Measurements from ENCODE around the gene VKORC1L1. TPM values are rescaled to one million over a fixed set of nuclear protein-coding genes. Genes with fewer than 3 reads are reported as not detected.

VKORC1L1 gene
- total RNA-seq, 2 experiments from 2014 or later, result 13.5 to 13.8 TPM

DNA sequence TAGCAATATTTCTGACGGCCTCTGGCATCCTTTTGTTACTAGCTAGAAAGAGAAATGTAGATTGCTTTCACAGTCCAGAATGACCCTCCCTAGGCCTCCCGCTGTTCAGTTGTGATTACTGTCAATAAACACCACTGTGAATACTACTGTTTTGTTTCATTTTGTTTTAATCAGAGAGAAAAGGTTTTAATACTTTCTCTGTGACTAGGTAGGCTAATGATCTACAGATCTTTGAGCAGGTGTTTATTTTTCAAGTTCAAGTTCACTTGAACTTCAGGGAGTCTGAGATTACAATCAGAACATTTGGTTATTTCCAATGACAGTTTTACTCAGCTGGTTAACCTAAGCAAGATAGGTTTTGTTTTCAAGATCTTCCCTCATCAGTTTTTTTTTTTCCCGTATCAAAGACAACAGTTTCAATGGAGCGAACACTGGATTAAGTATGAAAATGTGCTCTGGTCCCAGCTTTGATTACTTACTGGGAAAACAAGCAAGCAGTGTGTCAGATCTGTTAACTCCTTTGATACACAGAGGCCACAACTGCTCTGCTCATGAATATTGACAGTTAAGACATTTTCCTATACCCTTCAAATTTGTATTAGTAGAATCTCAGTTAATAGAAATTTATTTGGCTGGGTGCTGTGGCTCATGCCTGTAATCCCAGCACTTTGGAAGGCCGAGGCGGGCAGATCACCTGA is 34.8 kb downstream of the VKORC1L1 start:
- POLR2A ChIA-PET, result no interaction called here
- peaks cover 5% of the 10 kb centered on the region for H3K9me3 Mint-ChIP-seq
- no peak overlapping the region for H3K27ac Mint-ChIP-seq
- DNase-seq (no peak), ATAC-seq (no peak)
- no peak overlapping the region for H3K4me3 Mint-ChIP-seq
- TF ChIP-seq, protein P1, sequence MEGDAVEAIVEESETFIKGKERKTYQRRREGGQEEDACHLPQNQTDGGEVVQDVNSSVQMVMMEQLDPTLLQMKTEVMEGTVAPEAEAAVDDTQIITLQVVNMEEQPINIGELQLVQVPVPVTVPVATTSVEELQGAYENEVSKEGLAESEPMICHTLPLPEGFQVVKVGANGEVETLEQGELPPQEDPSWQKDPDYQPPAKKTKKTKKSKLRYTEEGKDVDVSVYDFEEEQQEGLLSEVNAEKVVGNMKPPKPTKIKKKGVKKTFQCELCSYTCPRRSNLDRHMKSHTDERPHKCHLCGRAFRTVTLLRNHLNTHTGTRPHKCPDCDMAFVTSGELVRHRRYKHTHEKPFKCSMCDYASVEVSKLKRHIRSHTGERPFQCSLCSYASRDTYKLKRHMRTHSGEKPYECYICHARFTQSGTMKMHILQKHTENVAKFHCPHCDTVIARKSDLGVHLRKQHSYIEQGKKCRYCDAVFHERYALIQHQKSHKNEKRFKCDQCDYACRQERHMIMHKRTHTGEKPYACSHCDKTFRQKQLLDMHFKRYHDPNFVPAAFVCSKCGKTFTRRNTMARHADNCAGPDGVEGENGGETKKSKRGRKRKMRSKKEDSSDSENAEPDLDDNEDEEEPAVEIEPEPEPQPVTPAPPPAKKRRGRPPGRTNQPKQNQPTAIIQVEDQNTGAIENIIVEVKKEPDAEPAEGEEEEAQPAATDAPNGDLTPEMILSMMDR (IDR thresholded peaks at IDR 0.05), result no peak
- H3K4me1 Mint-ChIP-seq (ENCODE audit: low read depth), result peaks cover 8% of the 10 kb centered on the region
- intact Hi-C loops (cut with micrococcal nuclease), result no loop called here
- CTCF ChIA-PET, result no interaction called here
- no peaks in the 10 kb centered on the region for H3K27me3 Mint-ChIP-seq
- peaks cover 7% of the 10 kb centered on the region for H3K36me3 Mint-ChIP-seq (ENCODE audit: low read depth)

DNA sequence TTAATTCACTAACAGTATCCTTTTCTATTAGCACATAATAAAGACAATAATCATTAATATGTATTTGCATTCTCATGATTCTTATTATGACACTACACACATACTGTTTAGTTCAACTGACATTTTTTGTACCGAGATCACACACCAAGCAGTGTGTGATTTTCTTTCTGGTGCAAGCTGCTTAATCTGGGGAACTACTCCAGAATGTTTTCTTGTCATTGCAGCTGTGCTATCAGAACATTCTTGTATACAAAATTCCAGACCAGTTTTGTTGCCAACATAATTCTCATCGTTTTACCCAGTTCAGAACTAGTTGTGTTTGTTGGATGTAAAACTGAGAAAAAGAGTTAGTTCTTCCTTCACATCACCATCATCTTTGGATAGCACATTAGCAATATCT is 37.4 kb downstream of the VKORC1L1 start:
- no peaks in the 10 kb centered on the region for H3K27me3 Mint-ChIP-seq
- no peak overlapping the region for H3K4me3 Mint-ChIP-seq
- peaks cover 8% of the 10 kb centered on the region for H3K4me1 Mint-ChIP-seq (ENCODE audit: low read depth)
- ChIA-PET POLR2A (no interaction called here), CTCF (no interaction called here)
- no peaks in the 10 kb centered on the region for H3K9me3 Mint-ChIP-seq
- H3K27ac Mint-ChIP-seq, result no peak overlapping the region
- no peaks in the 10 kb centered on the region for H3K36me3 Mint-ChIP-seq (ENCODE audit: low read depth)
- TF ChIP-seq, protein P1 (IDR thresholded peaks at IDR 0.05), result no peak
- no peak for DNase-seq
- intact Hi-C loops (cut with micrococcal nuclease), result no loop called here
- ATAC-seq, result no peak

- POLR2A ChIA-PET, result no interaction called here
- no peak for ATAC-seq
- intact Hi-C loops (cut with micrococcal nuclease), result no loop called here
Observed at GRCh38 chr7:65912237-65912636, 39.4 kb downstream of the VKORC1L1 start.

DNA sequence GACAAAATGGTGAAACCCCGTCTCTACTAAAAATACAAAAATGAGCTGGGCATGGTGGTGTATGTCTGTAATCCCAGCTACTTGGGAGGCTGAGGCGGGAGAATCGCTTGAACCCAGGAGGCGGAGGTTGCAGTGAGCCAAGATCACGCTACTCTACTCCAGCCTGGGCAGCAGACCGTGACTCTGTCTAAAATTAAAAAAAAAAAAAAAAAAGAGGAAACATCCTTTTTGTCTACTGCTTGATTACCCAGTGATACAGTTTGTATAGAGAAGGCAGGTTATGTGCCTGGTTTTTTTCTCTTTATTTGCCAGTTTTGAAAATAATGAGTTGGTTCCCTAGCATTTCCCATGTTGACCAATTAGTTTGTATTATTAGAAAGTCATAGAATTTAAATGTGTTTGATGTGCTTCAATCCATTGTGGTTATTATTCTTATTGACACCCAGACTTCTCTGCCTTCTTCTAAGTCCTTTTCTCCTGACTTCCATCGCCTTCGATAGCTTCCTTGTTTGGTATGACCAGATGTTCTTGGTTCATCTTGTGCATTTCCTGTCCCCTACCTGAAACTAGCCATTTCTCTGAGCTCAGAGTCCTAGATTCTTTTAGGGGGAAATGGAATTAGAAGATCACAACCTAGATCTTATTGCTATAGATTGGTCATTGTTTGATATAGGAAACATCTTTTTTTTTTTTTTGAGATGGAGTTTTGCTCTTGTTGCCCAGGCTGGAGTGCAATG is 43.2 kb downstream of the VKORC1L1 start:
- no peaks in the 10 kb centered on the region for H3K27me3 Mint-ChIP-seq
- no peak overlapping the region for H3K4me3 Mint-ChIP-seq
- H3K27ac Mint-ChIP-seq, result no peak overlapping the region
- DNase-seq (no peak), ATAC-seq (no peak)
- intact Hi-C loops (cut with micrococcal nuclease), result no loop called here
- H3K36me3 Mint-ChIP-seq (ENCODE audit: low read depth), result peaks cover 2% of the 10 kb centered on the region
- no peaks in the 10 kb centered on the region for H3K4me1 Mint-ChIP-seq (ENCODE audit: low read depth)
- TF ChIP-seq, protein P1 (IDR thresholded peaks at IDR 0.05), result no peak
- no peaks in the 10 kb centered on the region for H3K9me3 Mint-ChIP-seq
- ChIA-PET POLR2A (no interaction called here), CTCF (no interaction called here)

More at GRCh38 chr7:65912237-65912636, 39.4 kb downstream of the VKORC1L1 start:
- H3K27me3 Mint-ChIP-seq, result no peaks in the 10 kb centered on the region
- DNase-seq, result no peak
- peaks cover 2% of the 10 kb centered on the region for H3K4me1 Mint-ChIP-seq (ENCODE audit: low read depth)
- no peak overlapping the region for H3K27ac Mint-ChIP-seq
- CTCF ChIA-PET, result no interaction called here
- TF ChIP-seq, protein P1 (IDR thresholded peaks at IDR 0.05), result no peak
- no peak overlapping the region for H3K4me3 Mint-ChIP-seq
- H3K9me3 Mint-ChIP-seq, result no peaks in the 10 kb centered on the region
- no peaks in the 10 kb centered on the region for H3K36me3 Mint-ChIP-seq (ENCODE audit: low read depth)

- no peaks in the 10 kb centered on the region for H3K9me3 Mint-ChIP-seq
- peaks cover 9% of the 10 kb centered on the region for H3K36me3 Mint-ChIP-seq (ENCODE audit: low read depth)
- H3K27me3 Mint-ChIP-seq, result no peaks in the 10 kb centered on the region
- ATAC-seq (no peak), DNase-seq (no peak)
- TF ChIP-seq, protein P1 (IDR thresholded peaks at IDR 0.05), result no peak
- CTCF ChIA-PET, result no interaction called here
- intact Hi-C loops (cut with micrococcal nuclease), result no loop called here
- POLR2A ChIA-PET, result interaction anchor here (0.6 kb wide), 1 partner anchor 64 kb away, joined by 3 read pairs; no protein-coding TSS in a partner anchor
- no peaks in the 10 kb centered on the region for H3K4me1 Mint-ChIP-seq (ENCODE audit: low read depth)
- H3K4me3 Mint-ChIP-seq, result no peak overlapping the region
- H3K27ac Mint-ChIP-seq, result no peak overlapping the region
Observed at GRCh38 chr7:65923316-65923715, 50.4 kb downstream of the VKORC1L1 start.

Measured in activated CD8-positive, alpha-beta T cell treated with anti-CD3 and anti-CD28 coated beads for 36 hours (primary cell).